GM12892 (cell line): ENCODE results near the gene ZBTB8B.

Experiments used
- POLR2A ChIP-seq: IDR thresholded peaks from 2 replicates; pipeline ENCODE4 v1.6.1; 2011; ENCODE audit warnings: low read depth, low read length, control low read depth
- POLR2AphosphoS5 ChIP-seq: IDR thresholded peaks from 2 replicates; pipeline ENCODE4 v1.6.1; 2011; ENCODE audit warnings: low read depth, low read length, control low read depth

DNA sequence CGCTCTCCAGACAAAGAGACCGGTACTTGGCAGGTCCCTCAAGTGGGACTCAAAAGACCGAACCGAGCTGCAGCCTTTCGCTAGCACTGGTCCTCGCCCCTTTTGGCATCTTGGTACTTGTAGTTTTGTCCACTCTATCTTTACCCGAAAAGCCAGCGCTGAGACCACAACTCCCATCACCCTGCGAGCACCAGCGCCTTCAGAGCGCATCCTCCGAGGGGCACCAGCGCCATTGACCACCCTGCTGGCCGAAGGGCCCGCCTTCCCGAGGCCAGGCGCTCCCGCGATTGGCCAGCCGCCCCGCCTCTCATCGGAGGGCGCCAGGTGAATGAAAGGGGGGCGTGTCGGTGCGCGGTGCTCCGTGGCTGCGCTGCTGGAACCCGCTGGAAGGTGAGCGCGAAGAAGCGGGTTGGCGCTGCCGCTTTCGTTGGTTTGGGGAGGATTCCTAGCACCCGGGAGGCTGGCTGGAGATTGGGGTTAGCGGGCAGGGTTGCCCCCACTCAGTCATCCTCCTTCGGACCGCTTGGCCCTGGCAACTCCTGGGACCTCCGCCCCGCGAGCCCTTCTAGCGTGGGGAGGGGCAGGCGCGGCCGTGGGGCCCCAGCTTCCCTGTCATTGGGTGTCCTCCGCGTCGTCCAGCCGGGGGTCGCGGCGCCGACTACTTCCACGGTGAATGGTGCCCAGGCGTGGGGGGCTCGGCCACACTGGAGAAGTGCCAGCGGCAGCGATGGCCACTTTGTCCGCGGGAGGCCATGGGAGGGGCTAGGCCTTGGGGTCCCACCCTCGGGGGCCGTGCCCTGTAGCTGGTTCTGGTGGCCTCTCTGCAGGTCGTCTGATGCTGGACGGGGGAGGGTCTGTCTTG lies at the start of gene ZBTB8B:
- TF ChIP-seq POLR2AphosphoS5 (no peak), POLR2A (no peak)
